PFSK-1 (cell line): ENCODE measurements around the gene MYH13.

ENCODE experiments used
- FOXP2 ChIP-seq: optimal IDR thresholded peaks from 2 replicates; pipeline ENCODE3; 2011; ENCODE audit warnings: borderline replicate concordance, control low read depth, inconsistent platforms; ENCODE audit not compliant: insufficient read depth; ENCODE audit errors: extremely low read length, extremely low read depth
- POLR2AphosphoS5 ChIP-seq: IDR thresholded peaks from 2 replicates; pipeline ENCODE4 v1.6.1; 2012; ENCODE audit warnings: low read depth, mild to moderate bottlenecking, control low read depth, low read length, moderate library complexity
- REST ChIP-seq, 2 experiments: IDR thresholded peaks; 2 replicates each; pipeline versions ENCODE4 v1.6.1 to v1.8.0; 2011 to 2012; ENCODE audit warnings: low read depth in 2 of 2, low read length in 2 of 2, control low read depth in 1 of 2, inconsistent platforms in 1 of 2, mild to moderate bottlenecking in 1 of 2, moderate library complexity in 1 of 2; ENCODE audit not compliant: insufficient read depth in 1 of 2

- no peak for TF ChIP-seq REST (IDR thresholded peaks at IDR 0.05; ENCODE audit: insufficient read depth in 1 of 2, low read depth in 2 of 2, low read length in 2 of 2)
- no peak for TF ChIP-seq POLR2AphosphoS5
- TF ChIP-seq FOXP2, result no peak
Measured at GRCh38 chr17:10349403-10349802, 23.4 kb downstream of the MYH13 start.
